Right renal pelvis (tissue), 4 donors: ENCODE data around the gene POLR1D. TPM values are rescaled to one million over a fixed set of nuclear protein-coding genes. Genes with fewer than 3 reads are reported as not detected.

ENCODE experiments used
- DNase-seq, 4 donors: peaks; one replicate each; pipeline ENCODE4 v3.0.0-alpha.2; 2013; ENCODE audit warnings: low read depth in 4 of 4, low spot score in 3 of 4, missing footprints in 1 of 4
- polyA plus RNA-seq, 4 donors: library from polyadenylated mRNA; unstranded; fragments of 120-200 nt; gene quantifications; one replicate each; pipeline ENCODE4 v1.2.1, GENCODE V29; 2013; ENCODE audit not compliant: insufficient read length in 4 of 4

The POLR1D gene
- polyA plus RNA-seq, 4 donors = 120 to 144 (median 134) TPM

GRCh38 chr13:27670861-27671260, 49.2 kb downstream of the POLR1D start:
- no peak for DNase-seq

GRCh38 chr13:27672025-27672424, 50.3 kb downstream of the POLR1D start:
- DNase-seq = no peak

Other genes with a start within 250 kb of the POLR1D start
- gene GTF3A, start 197.3 kb upstream of the POLR1D start, polyA plus RNA-seq = 10 to 100 TPM; 79.2 to 98.2 (median 88.1) TPM
- 10 to 100 TPM; 66.1 to 82.4 (median 76.8) TPM for gene MTIF3, start 171.3 kb upstream of the POLR1D start, polyA plus RNA-seq
- gene LNX2, start 1.4 kb upstream of the POLR1D start, polyA plus RNA-seq = 10 to 100 TPM; 12.7 to 15.4 (median 14.1) TPM
- not detected for gene GSX1, start 170.6 kb downstream of the POLR1D start, polyA plus RNA-seq